Measurements from ENCODE around the gene GPR37L1. TPM values are rescaled to one million over a fixed set of nuclear protein-coding genes. Genes with fewer than 3 reads are reported as not detected.

Gene GPR37L1
- total RNA-seq, 4 donors from 2014 or later: 0.09 TPM; not detected in 3

DNA sequence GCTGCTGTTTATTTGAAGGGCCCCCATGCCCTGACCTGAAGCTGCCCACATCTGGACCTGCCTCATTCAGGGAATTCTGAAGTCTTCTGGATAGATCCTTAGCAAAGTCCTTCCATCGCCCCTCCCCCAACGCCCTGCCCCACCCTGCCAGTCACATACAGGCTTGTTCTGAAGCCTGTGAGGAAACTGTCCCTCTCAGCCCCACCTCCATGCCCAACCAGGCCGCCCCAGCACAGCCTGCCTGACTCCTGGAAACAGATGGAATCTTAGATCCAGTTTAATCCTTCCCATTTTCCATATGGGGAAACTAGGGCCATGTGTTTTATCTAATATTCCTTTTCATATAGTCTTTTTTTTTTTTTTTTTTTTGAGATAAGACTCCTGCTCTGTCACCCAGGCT is 44.5 kb upstream of the GPR37L1 start:
- H3K36me3 ChIP-seq: no peaks in the 10 kb centered on the region
- 62 to 78% methylated on average over 3 of the region's 3 CpGs for WGBS, 2 donors
- H3K9me3 ChIP-seq: no peaks in the 10 kb centered on the region
- H3K4me3 ChIP-seq: no peak overlapping the region
- no peak for DNase-seq
- H3K27me3 ChIP-seq: no peaks in the 10 kb centered on the region
- no peak overlapping the region for H3K27ac ChIP-seq
- intact Hi-C loops (cut with DNase I): no loop called here
- H3K4me1 ChIP-seq: no peaks in the 10 kb centered on the region
- TF ChIP-seq, protein P1, sequence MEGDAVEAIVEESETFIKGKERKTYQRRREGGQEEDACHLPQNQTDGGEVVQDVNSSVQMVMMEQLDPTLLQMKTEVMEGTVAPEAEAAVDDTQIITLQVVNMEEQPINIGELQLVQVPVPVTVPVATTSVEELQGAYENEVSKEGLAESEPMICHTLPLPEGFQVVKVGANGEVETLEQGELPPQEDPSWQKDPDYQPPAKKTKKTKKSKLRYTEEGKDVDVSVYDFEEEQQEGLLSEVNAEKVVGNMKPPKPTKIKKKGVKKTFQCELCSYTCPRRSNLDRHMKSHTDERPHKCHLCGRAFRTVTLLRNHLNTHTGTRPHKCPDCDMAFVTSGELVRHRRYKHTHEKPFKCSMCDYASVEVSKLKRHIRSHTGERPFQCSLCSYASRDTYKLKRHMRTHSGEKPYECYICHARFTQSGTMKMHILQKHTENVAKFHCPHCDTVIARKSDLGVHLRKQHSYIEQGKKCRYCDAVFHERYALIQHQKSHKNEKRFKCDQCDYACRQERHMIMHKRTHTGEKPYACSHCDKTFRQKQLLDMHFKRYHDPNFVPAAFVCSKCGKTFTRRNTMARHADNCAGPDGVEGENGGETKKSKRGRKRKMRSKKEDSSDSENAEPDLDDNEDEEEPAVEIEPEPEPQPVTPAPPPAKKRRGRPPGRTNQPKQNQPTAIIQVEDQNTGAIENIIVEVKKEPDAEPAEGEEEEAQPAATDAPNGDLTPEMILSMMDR (IDR thresholded peaks at IDR 0.05): no peak
- no peak for TF ChIP-seq POLR2A (IDR thresholded peaks at IDR 0.05)

DNA sequence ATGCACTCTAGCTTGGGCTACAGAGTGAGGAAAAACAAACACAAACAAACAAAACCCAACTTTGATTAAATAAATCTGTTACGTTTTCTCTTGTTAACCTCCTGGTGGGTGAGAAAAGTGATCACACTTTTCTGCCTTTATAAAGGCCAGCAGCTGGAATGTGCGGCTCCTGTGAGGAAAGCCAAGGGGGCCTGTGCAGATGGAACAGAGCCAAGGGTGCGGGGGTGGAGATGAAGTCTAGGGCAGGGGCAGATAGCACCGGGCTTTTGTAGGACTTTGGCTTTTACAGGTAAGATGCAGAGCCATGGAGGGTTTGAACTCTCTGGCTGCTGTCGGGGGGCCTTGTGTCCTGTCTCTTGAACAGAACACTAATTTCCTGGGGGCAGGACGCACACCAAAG is 40.7 kb upstream of the GPR37L1 start:
- intact Hi-C loops (cut with DNase I): no loop called here
- no peak for DNase-seq
- TF ChIP-seq POLR2A (IDR thresholded peaks at IDR 0.05): no peak
- TF ChIP-seq, protein P1 (IDR thresholded peaks at IDR 0.05): no peak
- H3K27ac ChIP-seq: no peak overlapping the region
- WGBS, 2 donors: 69 to 73% methylated on average over 5 to 6 of the region's 6 CpGs
- no peak overlapping the region for H3K4me3 ChIP-seq
- H3K27me3 ChIP-seq: no peaks in the 10 kb centered on the region
- H3K9me3 ChIP-seq: no peaks in the 10 kb centered on the region
- peaks cover 18 to 31% (median 25%) of the 10 kb centered on the region in 3 donors for H3K4me1 ChIP-seq
- no peaks in the 10 kb centered on the region for H3K36me3 ChIP-seq

DNA sequence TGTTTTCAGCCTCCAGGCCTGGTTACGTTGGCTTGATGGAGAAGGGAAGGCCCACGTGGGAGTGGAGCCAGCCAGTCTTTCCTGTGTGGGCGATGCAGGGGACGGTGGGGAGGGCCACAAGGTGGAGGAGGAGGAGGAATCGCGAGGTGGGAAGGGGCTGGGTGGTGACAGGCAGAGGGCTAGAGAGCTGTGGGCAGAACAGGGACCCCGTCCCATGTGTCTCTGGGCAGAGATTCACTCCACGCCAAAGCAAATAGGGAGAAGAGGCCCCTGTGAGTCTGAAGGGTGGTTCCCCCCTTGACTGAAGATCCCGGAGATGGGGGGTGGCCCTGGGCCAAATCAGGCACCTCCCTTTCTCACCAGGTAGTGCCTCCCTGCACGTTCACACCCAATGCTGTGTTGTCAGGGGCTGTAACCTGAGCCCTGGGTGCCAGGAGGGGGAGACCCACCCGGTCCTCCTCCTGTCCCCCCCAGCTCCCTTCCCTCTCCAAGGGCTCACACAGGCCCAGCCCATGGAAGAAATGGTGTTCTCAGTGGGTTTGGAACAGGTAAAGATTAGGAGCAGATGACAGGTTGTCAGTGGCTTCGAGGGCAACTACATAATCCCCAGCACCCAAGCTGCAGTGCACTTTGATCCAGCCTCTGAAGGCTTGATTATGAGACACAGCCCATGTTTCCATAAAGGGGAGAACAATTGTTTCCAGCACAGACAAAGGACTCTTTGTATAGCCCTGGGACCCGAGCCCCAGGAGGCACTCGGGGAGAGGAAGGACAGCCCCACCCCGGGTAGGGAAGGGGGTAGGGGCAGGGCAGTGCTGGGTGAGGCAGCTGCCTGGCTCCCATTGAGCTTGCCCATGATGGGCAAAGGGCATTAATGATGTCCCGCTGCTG is 37.7 kb upstream of the GPR37L1 start:
- H3K4me3 ChIP-seq: no peak overlapping the region
- TF ChIP-seq, protein P1 (IDR thresholded peaks at IDR 0.05): no peak
- WGBS, 2 donors: 17 to 41% methylated on average over 12 to 13 of the region's 16 CpGs
- peak overlapping the region; percentile 37 to 75 (median 52) for H3K27ac ChIP-seq
- H3K4me1 ChIP-seq: peaks cover 22 to 40% (median 28%) of the 10 kb centered on the region in 3 donors
- no peaks in the 10 kb centered on the region for H3K36me3 ChIP-seq
- H3K9me3 ChIP-seq: no peaks in the 10 kb centered on the region
- H3K27me3 ChIP-seq: no peaks in the 10 kb centered on the region
- intact Hi-C loops (cut with DNase I): no loop called here
- DNase-seq: no peak

DNA sequence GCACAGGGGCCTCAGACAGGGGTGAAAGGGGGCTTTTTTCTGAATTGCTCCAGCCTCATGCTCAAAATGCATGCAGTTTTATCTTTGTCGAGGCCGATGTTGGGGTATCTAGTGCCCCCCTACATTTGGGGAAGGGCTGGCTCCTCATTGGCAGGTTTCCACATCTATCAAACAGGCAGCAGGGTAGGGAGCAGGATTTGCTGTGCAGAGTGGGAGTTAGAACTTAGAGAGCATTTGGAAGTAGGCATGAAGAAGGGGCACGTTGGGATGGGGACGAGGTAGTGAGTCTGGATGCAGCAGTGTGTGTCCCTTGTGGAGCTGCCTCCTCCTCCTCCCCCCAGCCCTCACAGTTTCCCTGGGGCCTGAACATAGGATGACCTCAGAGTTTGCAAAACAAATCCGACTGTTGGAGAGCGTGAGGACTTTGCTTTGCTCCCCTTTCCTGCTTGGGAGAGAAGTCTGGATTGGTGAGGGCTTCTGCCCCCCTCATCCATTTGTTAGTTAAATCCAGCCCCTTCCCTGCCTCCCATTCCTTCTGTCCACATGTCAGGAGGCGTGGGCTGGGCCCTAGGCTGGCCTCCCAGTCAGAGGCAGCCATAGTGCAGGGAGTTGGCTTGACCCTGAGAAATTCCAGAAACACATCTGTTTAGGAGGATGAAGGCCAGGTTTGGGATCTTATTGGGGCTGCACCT is 36.9 kb upstream of the GPR37L1 start:
- no peaks in the 10 kb centered on the region for H3K27me3 ChIP-seq
- TF ChIP-seq, protein P1 (IDR thresholded peaks at IDR 0.05): no peak
- TF ChIP-seq POLR2A (IDR thresholded peaks at IDR 0.05): no peak
- no peaks in the 10 kb centered on the region for H3K36me3 ChIP-seq
- intact Hi-C loops (cut with DNase I): no loop called here
- no peaks in the 10 kb centered on the region for H3K9me3 ChIP-seq
- WGBS, 2 donors: 39 to 63% methylated on average over 2 to 5 of the region's 7 CpGs
- H3K4me1 ChIP-seq: peaks cover 22 to 40% (median 28%) of the 10 kb centered on the region in 3 donors
- DNase-seq: no peak
- H3K27ac ChIP-seq: peak overlapping the region; percentile 37 to 75 (median 52)
- H3K4me3 ChIP-seq: no peak overlapping the region

Data from esophagus squamous epithelium (tissue), 5 donors.